Measurements from ENCODE around the gene OR51I1.

OR51I1 gene

GRCh38 chr11:5449432-5449831 lies 8.1 kb upstream of the OR51I1 start:
- no peaks in the 10 kb centered on the region for H3K9me3 ChIP-seq (ENCODE audit: control insufficient read depth in 2 of 2, low read length in 2 of 2)

GRCh38 chr11:5449023-5449422 lies 7.7 kb upstream of the OR51I1 start, which contains the start of gene OR51I2:
OR51I2 (plus strand) TSS chr11:5449323; CDS start chr11:5453489, 4,166 bp downstream.
- Histone ChIP-seq H3K9me3 (ENCODE audit: control insufficient read depth in 2 of 2, low read length in 2 of 2) (no peaks in the 10 kb centered on the region), H3K4me1 (ENCODE audit: control insufficient read depth, insufficient read depth, low read length) (no peaks in the 10 kb centered on the region)

More at GRCh38 chr11:5449432-5449831, 8.1 kb upstream of the OR51I1 start:
- Histone ChIP-seq H3K4me3 (ENCODE audit: low read length in 2 of 2) (no peak overlapping the region), H3K36me3 (ENCODE audit: control insufficient read depth in 2 of 2, insufficient read depth in 2 of 2, low read length in 2 of 2) (no peaks in the 10 kb centered on the region), H3K4me1 (ENCODE audit: control insufficient read depth, insufficient read depth, low read length) (no peaks in the 10 kb centered on the region), H3K27ac (ENCODE audit: low read length) (no peak overlapping the region), H3K27me3 (ENCODE audit: control insufficient read depth in 1 of 2, insufficient read depth in 2 of 2, low read length in 2 of 2) (peaks cover 0 to 2% of the 10 kb centered on the region in 2 donors), H3K9ac (ENCODE audit: low read length in 2 of 2) (no peak overlapping the region)

GRCh38 chr11:5443835-5444393 lies 2.6 kb upstream of the OR51I1 start:
- H3K4me1 ChIP-seq (ENCODE audit: control insufficient read depth, insufficient read depth, low read length): no peaks in the 10 kb centered on the region

More at GRCh38 chr11:5449023-5449422, 7.7 kb upstream of the OR51I1 start, which contains the start of gene OR51I2:
- Histone ChIP-seq H3K9ac (ENCODE audit: low read length in 2 of 2) (no peak within 1 kb of the TSS), H3K4me3 (ENCODE audit: low read length in 2 of 2) (no peak within 1 kb of the TSS), H3K36me3 (ENCODE audit: control insufficient read depth in 2 of 2, insufficient read depth in 2 of 2, low read length in 2 of 2) (no peaks in the 10 kb centered on the region), H3K27ac (ENCODE audit: low read length) (no peak within 1 kb of the TSS), H3K27me3 (ENCODE audit: control insufficient read depth in 1 of 2, insufficient read depth in 2 of 2, low read length in 2 of 2) (peaks cover 0 to 2% of the 10 kb centered on the region in 2 donors)

GRCh38 chr11:5423131-5423530 lies 18.2 kb downstream of the OR51I1 start:
- Histone ChIP-seq H3K36me3 (ENCODE audit: control insufficient read depth in 2 of 2, insufficient read depth in 2 of 2, low read length in 2 of 2) (no peaks in the 10 kb centered on the region), H3K27ac (ENCODE audit: low read length) (no peak overlapping the region), H3K4me1 (ENCODE audit: control insufficient read depth, insufficient read depth, low read length) (no peaks in the 10 kb centered on the region), H3K9me3 (ENCODE audit: control insufficient read depth in 2 of 2, low read length in 2 of 2) (no peaks in the 10 kb centered on the region), H3K4me3 (ENCODE audit: low read length in 2 of 2) (no peak overlapping the region), H3K9ac (ENCODE audit: low read length in 2 of 2) (no peak overlapping the region), H3K27me3 (ENCODE audit: control insufficient read depth in 1 of 2, insufficient read depth in 2 of 2, low read length in 2 of 2) (no peaks in the 10 kb centered on the region)

More at GRCh38 chr11:5443835-5444393, 2.6 kb upstream of the OR51I1 start:
- Histone ChIP-seq H3K9ac (ENCODE audit: low read length in 2 of 2) (no peak overlapping the region), H3K27me3 (ENCODE audit: control insufficient read depth in 1 of 2, insufficient read depth in 2 of 2, low read length in 2 of 2) (no peaks in the 10 kb centered on the region), H3K9me3 (ENCODE audit: control insufficient read depth in 2 of 2, low read length in 2 of 2) (no peaks in the 10 kb centered on the region), H3K4me3 (ENCODE audit: low read length in 2 of 2) (no peak overlapping the region), H3K36me3 (ENCODE audit: control insufficient read depth in 2 of 2, insufficient read depth in 2 of 2, low read length in 2 of 2) (no peaks in the 10 kb centered on the region), H3K27ac (ENCODE audit: low read length) (no peak overlapping the region)

- Histone ChIP-seq H3K36me3 (ENCODE audit: control insufficient read depth in 2 of 2, insufficient read depth in 2 of 2, low read length in 2 of 2) (no peaks in the 10 kb centered on the region), H3K27me3 (ENCODE audit: control insufficient read depth in 1 of 2, insufficient read depth in 2 of 2, low read length in 2 of 2) (no peaks in the 10 kb centered on the region)
These were observed 19.5 kb downstream of the OR51I1 start, which contains the start of gene OR51Q1 for GRCh38 chr11:5421811-5422210. OR51Q1 (plus strand) TSS chr11:5422111; CDS start chr11:5422201, 90 bp downstream.

GRCh38 chr11:5420993-5421392 lies 20.3 kb downstream of the OR51I1 start:
- H3K4me1 ChIP-seq (ENCODE audit: control insufficient read depth, insufficient read depth, low read length): no peaks in the 10 kb centered on the region
- H3K9me3 ChIP-seq (ENCODE audit: control insufficient read depth in 2 of 2, low read length in 2 of 2): no peaks in the 10 kb centered on the region
- H3K27ac ChIP-seq (ENCODE audit: low read length): no peak overlapping the region
- no peaks in the 10 kb centered on the region for H3K27me3 ChIP-seq (ENCODE audit: control insufficient read depth in 1 of 2, insufficient read depth in 2 of 2, low read length in 2 of 2)
- no peak overlapping the region for H3K4me3 ChIP-seq (ENCODE audit: low read length in 2 of 2)
- no peak overlapping the region for H3K9ac ChIP-seq (ENCODE audit: low read length in 2 of 2)
- H3K36me3 ChIP-seq (ENCODE audit: control insufficient read depth in 2 of 2, insufficient read depth in 2 of 2, low read length in 2 of 2): no peaks in the 10 kb centered on the region

More at GRCh38 chr11:5421811-5422210, 19.5 kb downstream of the OR51I1 start, which contains the start of gene OR51Q1:
- Histone ChIP-seq H3K4me3 (ENCODE audit: low read length in 2 of 2) (no peak within 1 kb of the TSS), H3K9me3 (ENCODE audit: control insufficient read depth in 2 of 2, low read length in 2 of 2) (no peaks in the 10 kb centered on the region), H3K4me1 (ENCODE audit: control insufficient read depth, insufficient read depth, low read length) (no peaks in the 10 kb centered on the region), H3K27ac (ENCODE audit: low read length) (no peak within 1 kb of the TSS), H3K9ac (ENCODE audit: low read length in 2 of 2) (no peak within 1 kb of the TSS)

GRCh38 chr11:5405173-5405572 lies 36.1 kb downstream of the OR51I1 start:
- no peak overlapping the region for H3K9ac ChIP-seq (ENCODE audit: low read length in 2 of 2)
- H3K27me3 ChIP-seq (ENCODE audit: control insufficient read depth in 1 of 2, insufficient read depth in 2 of 2, low read length in 2 of 2): no peaks in the 10 kb centered on the region

GRCh38 chr11:5398936-5399335 lies 42.4 kb downstream of the OR51I1 start:
- no peak overlapping the region for H3K4me3 ChIP-seq (ENCODE audit: low read length in 2 of 2)
- H3K27ac ChIP-seq (ENCODE audit: low read length): no peak overlapping the region
- no peaks in the 10 kb centered on the region for H3K9me3 ChIP-seq (ENCODE audit: control insufficient read depth in 2 of 2, low read length in 2 of 2)
- no peaks in the 10 kb centered on the region for H3K36me3 ChIP-seq (ENCODE audit: control insufficient read depth in 2 of 2, insufficient read depth in 2 of 2, low read length in 2 of 2)
- no peaks in the 10 kb centered on the region for H3K27me3 ChIP-seq (ENCODE audit: control insufficient read depth in 1 of 2, insufficient read depth in 2 of 2, low read length in 2 of 2)
- no peak overlapping the region for H3K9ac ChIP-seq (ENCODE audit: low read length in 2 of 2)
- H3K4me1 ChIP-seq (ENCODE audit: control insufficient read depth, insufficient read depth, low read length): no peaks in the 10 kb centered on the region

More at GRCh38 chr11:5405173-5405572, 36.1 kb downstream of the OR51I1 start:
- H3K27ac ChIP-seq (ENCODE audit: low read length): no peak overlapping the region
- H3K36me3 ChIP-seq (ENCODE audit: control insufficient read depth in 2 of 2, insufficient read depth in 2 of 2, low read length in 2 of 2): no peaks in the 10 kb centered on the region
- no peaks in the 10 kb centered on the region for H3K9me3 ChIP-seq (ENCODE audit: control insufficient read depth in 2 of 2, low read length in 2 of 2)
- H3K4me1 ChIP-seq (ENCODE audit: control insufficient read depth, insufficient read depth, low read length): no peaks in the 10 kb centered on the region
- H3K4me3 ChIP-seq (ENCODE audit: low read length in 2 of 2): no peak overlapping the region

- no peak overlapping the region for H3K27ac ChIP-seq (ENCODE audit: low read length)
- H3K9ac ChIP-seq (ENCODE audit: low read length in 2 of 2): no peak overlapping the region
- H3K4me3 ChIP-seq (ENCODE audit: low read length in 2 of 2): no peak overlapping the region
- H3K9me3 ChIP-seq (ENCODE audit: control insufficient read depth in 2 of 2, low read length in 2 of 2): no peaks in the 10 kb centered on the region
- H3K27me3 ChIP-seq (ENCODE audit: control insufficient read depth in 1 of 2, insufficient read depth in 2 of 2, low read length in 2 of 2): no peaks in the 10 kb centered on the region
- no peaks in the 10 kb centered on the region for H3K4me1 ChIP-seq (ENCODE audit: control insufficient read depth, insufficient read depth, low read length)
- no peaks in the 10 kb centered on the region for H3K36me3 ChIP-seq (ENCODE audit: control insufficient read depth in 2 of 2, insufficient read depth in 2 of 2, low read length in 2 of 2)
These were observed 47.2 kb downstream of the OR51I1 start for GRCh38 chr11:5394091-5394490.

Measured in stomach smooth muscle (tissue), 2 donors.